Measurements from ENCODE around the gene FHOD3. TPM values are rescaled to one million over a fixed set of nuclear protein-coding genes. Genes with fewer than 3 reads are reported as not detected.

The FHOD3 gene
- total RNA-seq, 2 donors from 2014 or later, result 19.8 to 24.9 TPM

GRCh38 chr18:36396190-36396589 lies 98.7 kb downstream of the FHOD3 start:
- Histone ChIP-seq H3K4me3 (no peak overlapping the region), H3K9me3 (peaks cover 4% of the 10 kb centered on the region), H3K4me1 (ENCODE audit: control insufficient read depth in 1 of 2, low read depth in 2 of 2) (peaks cover 21 to 57% of the 10 kb centered on the region in 2 donors), H3K27ac (no peak overlapping the region), H3K36me3 (no peaks in the 10 kb centered on the region), H3K27me3 (replicated peaks; ENCODE audit: insufficient read depth) (no peaks in the 10 kb centered on the region)
- DNase-seq (ENCODE audit: low spot score) (no peak), ATAC-seq (ENCODE audit: insufficient number of reproducible peaks, low FRiP score, low read depth) (no peak)
- no peak for TF ChIP-seq CTCF (IDR thresholded peaks at IDR 0.05)

GRCh38 chr18:36397033-36397432 lies 99.5 kb downstream of the FHOD3 start:
- ATAC-seq (ENCODE audit: insufficient number of reproducible peaks, low FRiP score, low read depth), result no peak
- no peaks in the 10 kb centered on the region for H3K36me3 ChIP-seq

GRCh38 chr18:36398419-36398818 lies 100.9 kb downstream of the FHOD3 start:
- no peak for DNase-seq (ENCODE audit: low spot score)
- Histone ChIP-seq H3K9me3 (peaks cover 4% of the 10 kb centered on the region), H3K4me3 (no peak overlapping the region), H3K4me1 (ENCODE audit: control insufficient read depth in 1 of 2, low read depth in 2 of 2) (peaks cover 13 to 47% of the 10 kb centered on the region in 2 donors), H3K27ac (no peak overlapping the region), H3K36me3 (no peaks in the 10 kb centered on the region), H3K27me3 (replicated peaks; ENCODE audit: insufficient read depth) (no peaks in the 10 kb centered on the region)
- no peak for ATAC-seq (ENCODE audit: insufficient number of reproducible peaks, low FRiP score, low read depth)
- TF ChIP-seq CTCF (IDR thresholded peaks at IDR 0.05), result no peak

More at GRCh38 chr18:36397033-36397432, 99.5 kb downstream of the FHOD3 start:
- Histone ChIP-seq H3K27ac (no peak overlapping the region), H3K9me3 (peaks cover 4% of the 10 kb centered on the region), H3K4me1 (ENCODE audit: control insufficient read depth in 1 of 2, low read depth in 2 of 2) (peaks cover 18 to 54% of the 10 kb centered on the region in 2 donors), H3K4me3 (no peak overlapping the region), H3K27me3 (replicated peaks; ENCODE audit: insufficient read depth) (no peaks in the 10 kb centered on the region)
- no peak for DNase-seq (ENCODE audit: low spot score)
- TF ChIP-seq CTCF (IDR thresholded peaks at IDR 0.05), result no peak

GRCh38 chr18:36399055-36399454 lies 101.5 kb downstream of the FHOD3 start:
- DNase-seq (ENCODE audit: low spot score) (no peak), ATAC-seq (ENCODE audit: insufficient number of reproducible peaks, low FRiP score, low read depth) (no peak)
- H3K4me3 ChIP-seq, result no peak overlapping the region
- H3K4me1 ChIP-seq (ENCODE audit: control insufficient read depth in 1 of 2, low read depth in 2 of 2), result peaks cover 13 to 42% of the 10 kb centered on the region in 2 donors
- no peak for TF ChIP-seq CTCF (IDR thresholded peaks at IDR 0.05)
- no peaks in the 10 kb centered on the region for H3K36me3 ChIP-seq
- no peaks in the 10 kb centered on the region for H3K27me3 ChIP-seq (replicated peaks; ENCODE audit: insufficient read depth)
- peaks cover 4% of the 10 kb centered on the region for H3K9me3 ChIP-seq
- H3K27ac ChIP-seq, result no peak overlapping the region

GRCh38 chr18:36401462-36401861 lies 103.9 kb downstream of the FHOD3 start:
- no peak for ATAC-seq (ENCODE audit: insufficient number of reproducible peaks, low FRiP score, low read depth)
- no peak for DNase-seq (ENCODE audit: low spot score)
- no peaks in the 10 kb centered on the region for H3K36me3 ChIP-seq
- TF ChIP-seq CTCF (IDR thresholded peaks at IDR 0.05), result no peak
- H3K27me3 ChIP-seq (replicated peaks; ENCODE audit: insufficient read depth), result no peaks in the 10 kb centered on the region
- no peaks in the 10 kb centered on the region for H3K9me3 ChIP-seq
- H3K27ac ChIP-seq, result peak overlapping the region in 1 of 2 donors; percentile 14
- H3K4me3 ChIP-seq, result no peak overlapping the region
- peaks cover 13 to 42% of the 10 kb centered on the region in 2 donors for H3K4me1 ChIP-seq (ENCODE audit: control insufficient read depth in 1 of 2, low read depth in 2 of 2)
